H9 (cell line): Measurements from ENCODE around the gene GNB1L. TPM values are rescaled to one million over a fixed set of nuclear protein-coding genes. Genes with fewer than 3 reads are reported as not detected.

Experiments used
- DNase-seq: peaks from one replicate; pipeline ENCODE4 v3.0.0-alpha.2; 2017
- H2AFZ ChIP-seq: one replicate; pipeline ENCODE4 v1.6.1; 2013; ENCODE audit warnings: mild to moderate bottlenecking, low read length, control low read depth, moderate library complexity
- H2AK5ac ChIP-seq: 2 replicates; pipeline ENCODE4 v1.6.1; 2013; ENCODE audit warnings: low read length, control low read depth, mixed read lengths; ENCODE audit not compliant: insufficient read length
- H2BK120ac ChIP-seq: one replicate; pipeline ENCODE4 v1.6.1; 2013; ENCODE audit warnings: low read depth, mild to moderate bottlenecking, low read length, control low read depth, inconsistent platforms; ENCODE audit not compliant: poor library complexity, severe bottlenecking
- H2BK12ac ChIP-seq: 2 replicates; pipeline ENCODE4 v1.6.1; 2013; ENCODE audit warnings: low read length, control low read depth, mixed read lengths, low read depth; ENCODE audit not compliant: insufficient read length
- H2BK15ac ChIP-seq: 2 replicates; pipeline ENCODE4 v1.6.1; 2013; ENCODE audit warnings: low read depth, low read length, control low read depth
- H2BK20ac ChIP-seq: one replicate; pipeline ENCODE4 v1.6.1; 2013; ENCODE audit warnings: low read depth, mild to moderate bottlenecking, low read length, control low read depth, inconsistent platforms; ENCODE audit not compliant: poor library complexity, severe bottlenecking
- H2BK5ac ChIP-seq: 2 replicates; pipeline ENCODE4 v1.6.1; 2013; ENCODE audit warnings: low read length, control low read depth, mixed read lengths; ENCODE audit not compliant: insufficient read length
- H3K14ac ChIP-seq: 2 replicates; pipeline ENCODE4 v1.6.1; 2013; ENCODE audit warnings: low read length, control low read depth; ENCODE audit not compliant: insufficient read depth
- H3K18ac ChIP-seq: 2 replicates; pipeline ENCODE4 v1.6.1; 2013; ENCODE audit warnings: low read depth, mild to moderate bottlenecking, mixed read lengths, low read length, control low read depth; ENCODE audit not compliant: insufficient read length
- H3K23ac ChIP-seq: 2 replicates; pipeline ENCODE4 v1.6.1; 2013; ENCODE audit warnings: low read length, control low read depth, mixed read lengths, low read depth; ENCODE audit not compliant: insufficient read length
- H3K23me2 ChIP-seq: 2 replicates; pipeline ENCODE4 v1.6.1; 2013; ENCODE audit warnings: low read depth, mild to moderate bottlenecking, mixed read lengths, low read length, control low read depth; ENCODE audit not compliant: insufficient read length, poor library complexity, severe bottlenecking
- H3K27ac ChIP-seq: 2 replicates; pipeline ENCODE4 v1.5.1; 2013; ENCODE audit warnings: low read length, control low read depth, mixed read lengths, low read depth; ENCODE audit not compliant: insufficient read length
- H3K27me3 ChIP-seq: 2 replicates; pipeline ENCODE4 v1.6.1; 2013; ENCODE audit warnings: low read length, control low read depth, inconsistent platforms; ENCODE audit not compliant: insufficient read depth
- H3K4ac ChIP-seq: 2 replicates; pipeline ENCODE4 v1.6.1; 2013; ENCODE audit warnings: low read depth, mild to moderate bottlenecking, control low read depth, inconsistent platforms, low read length, moderate library complexity
- H3K4me1 ChIP-seq: 2 replicates; pipeline ENCODE4 v1.6.1; 2013; ENCODE audit warnings: low read length, control low read depth, inconsistent platforms; ENCODE audit not compliant: insufficient read depth
- H3K4me2 ChIP-seq: 2 replicates; pipeline ENCODE4 v1.6.1; 2013; ENCODE audit warnings: low read length, control low read depth, mixed read lengths; ENCODE audit not compliant: insufficient read length, insufficient read depth
- H3K56ac ChIP-seq: 2 replicates; pipeline ENCODE4 v1.6.1; 2013; ENCODE audit warnings: low read depth, mild to moderate bottlenecking, mixed read lengths, low read length, control low read depth; ENCODE audit not compliant: insufficient read length
- H3K79me1 ChIP-seq: 2 replicates; pipeline ENCODE4 v1.6.1; 2013; ENCODE audit warnings: low read depth, mild to moderate bottlenecking, moderate library complexity, low read length, control low read depth, inconsistent platforms; ENCODE audit not compliant: insufficient read depth, poor library complexity, severe bottlenecking
- H3K79me2 ChIP-seq: 2 replicates; pipeline ENCODE4 v1.6.1; 2013; ENCODE audit warnings: low read length, control low read depth, inconsistent platforms; ENCODE audit not compliant: insufficient read depth
- H3K9ac ChIP-seq: 2 replicates; pipeline ENCODE4 v1.6.1; 2013; ENCODE audit warnings: low read length, control low read depth, mixed read lengths; ENCODE audit not compliant: insufficient read length; ENCODE audit errors: extremely low read depth
- H3K9me3 ChIP-seq: one replicate; pipeline ENCODE4 v1.6.1; 2013; ENCODE audit warnings: low read depth, low read length, inconsistent platforms; ENCODE audit not compliant: control insufficient read depth
- H3T11ph ChIP-seq: one replicate; pipeline ENCODE4 v1.6.1; 2013; ENCODE audit warnings: mild to moderate bottlenecking, low read length, control low read depth, inconsistent platforms
- H4K20me1 ChIP-seq: one replicate; pipeline ENCODE4 v1.6.1; 2013; ENCODE audit not compliant: control insufficient read depth, insufficient read length, insufficient read depth
- H4K5ac ChIP-seq: 2 replicates; pipeline ENCODE4 v1.6.1; 2013; ENCODE audit warnings: low read depth, mild to moderate bottlenecking, mixed read lengths, low read length, control low read depth; ENCODE audit not compliant: insufficient read length
- H4K8ac ChIP-seq: replicated peaks from 2 replicates; pipeline ENCODE4 v1.6.1; 2013; ENCODE audit warnings: low read length, control low read depth, mixed read lengths, low read depth; ENCODE audit not compliant: insufficient read length
- H4K91ac ChIP-seq: 2 replicates; pipeline ENCODE4 v1.6.1; 2013; ENCODE audit warnings: low read depth, mild to moderate bottlenecking, moderate library complexity, mixed read lengths, low read length, control low read depth; ENCODE audit not compliant: insufficient read length
- H3K27ac Mint-ChIP-seq, 3 experiments: 2 replicates in 2 of 3; 3 replicates in 1 of 3; pipeline ENCODE4 v1.8.0; 2020 to 2021; ENCODE audit warnings: mixed read lengths in 3 of 3, mild to moderate bottlenecking in 1 of 3, moderate library complexity in 1 of 3
- H3K27me3 Mint-ChIP-seq: 2 replicates; pipeline ENCODE4 v1.8.0; 2021; ENCODE audit warnings: low read depth, mild to moderate bottlenecking, moderate library complexity, mixed read lengths
- H3K36me3 Mint-ChIP-seq, 3 experiments: 2 replicates in 2 of 3; 3 replicates in 1 of 3; pipeline ENCODE4 v1.8.0; 2020 to 2021; ENCODE audit warnings: low read depth in 3 of 3, mixed read lengths in 3 of 3; ENCODE audit not compliant: insufficient read depth in 1 of 3
- H3K4me1 Mint-ChIP-seq, 2 experiments: 2 replicates each; pipeline ENCODE4 v1.8.0; 2020; ENCODE audit warnings: mixed read lengths in 2 of 2
- H3K4me3 Mint-ChIP-seq, 2 experiments: 2 replicates in 1 of 2; 3 replicates in 1 of 2; pipeline ENCODE4 v1.8.0; 2020 to 2021; ENCODE audit warnings: mild to moderate bottlenecking in 2 of 2, mixed read lengths in 2 of 2, moderate library complexity in 1 of 2
- H3K9me3 Mint-ChIP-seq, 2 experiments: 2 replicates in 1 of 2; 3 replicates in 1 of 2; pipeline ENCODE4 v1.8.0; 2020; ENCODE audit warnings: mild to moderate bottlenecking in 2 of 2, mixed read lengths in 2 of 2, moderate library complexity in 1 of 2
- WGBS: extraction: QIAGEN DNeasy Blood & Tissue Kit; methylation state at CpG from one replicate; pipeline ENCODE4 v1.1.7; 2013; ENCODE audit warnings: missing lambda C conversion rate, low lambda C conversion rate, mixed read lengths; ENCODE audit not compliant: insufficient read length; ENCODE audit errors: extremely low coverage; 5-methylcytosine and 5-hydroxymethylcytosine counted together
- total RNA-seq: library from RNA; stranded (reverse); gene quantifications from 2 replicates; pipeline ENCODE4 v1.2.1, GENCODE V29; 2021
- TF ChIP-seq, protein P1 (sequence below): fragments of 200-600 bp; sonication (generic); conservative IDR thresholded peaks from 3 replicates; pipeline ENCODE4 v1.8.0; 2021; ENCODE audit warnings: antibody characterized with exemption, mild to moderate bottlenecking

The GNB1L gene
- total RNA-seq, 1 experiment from 2014 or later = 22.4 TPM

DNA sequence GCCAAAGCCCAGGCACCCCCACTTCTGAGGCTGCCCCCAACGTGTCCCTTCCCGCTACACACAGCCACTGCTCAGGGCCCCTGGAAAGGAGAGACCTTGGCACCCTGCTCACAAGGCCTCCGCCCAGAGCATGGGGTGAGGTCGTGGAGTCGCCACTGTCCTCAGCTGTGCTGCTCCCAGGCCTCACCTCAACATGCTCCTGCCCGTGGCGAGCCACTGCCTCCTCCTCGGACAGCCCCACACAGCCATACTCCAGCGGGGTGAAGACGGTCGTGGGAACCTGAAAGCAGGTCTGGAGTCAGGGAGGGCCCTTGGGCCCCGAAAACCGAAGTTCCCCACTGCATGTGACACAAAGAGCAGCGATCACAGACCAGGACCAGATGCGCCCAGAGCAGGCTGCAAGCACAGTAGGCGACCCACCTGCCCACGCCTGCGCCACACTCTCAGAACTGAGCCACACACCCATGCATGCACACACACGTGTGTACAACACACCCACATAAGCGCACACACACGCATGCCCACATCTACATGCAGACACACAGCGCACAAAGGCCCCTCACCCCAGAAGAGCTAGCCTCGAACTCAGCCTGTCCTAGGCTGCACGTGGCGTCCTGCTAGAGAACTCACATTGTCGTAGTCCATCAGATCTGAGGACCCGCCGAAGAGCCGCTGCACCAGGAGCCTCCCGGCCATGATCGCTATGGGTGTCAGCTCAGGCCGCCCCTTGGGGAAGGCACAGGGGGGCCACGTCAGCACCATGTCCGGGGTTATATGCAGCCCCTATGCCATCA, 25.5 kb upstream of the GNB1L start:
- Histone ChIP-seq H3K4ac (peak overlapping the region; percentile 76), H3K14ac (peak overlapping the region; percentile 93), H3K79me2 (no peaks in the 10 kb centered on the region; the same call in 1 of the 2 replicates), H2BK20ac (no peak overlapping the region), H3K27ac (no peak overlapping the region), H2BK120ac (peak overlapping the region; percentile 56), H3K4me1 (peaks cover 2% of the 10 kb centered on the region; the same call in 1 of the 2 replicates), H3K23me2 (no peaks in the 10 kb centered on the region), H4K91ac (peak overlapping the region; percentile 94), H4K8ac (peak overlapping the region; percentile 2), H3K23ac (no peak overlapping the region), H3T11ph (no peak overlapping the region), H2AK5ac (peak overlapping the region; percentile 72), H2BK5ac (no peak overlapping the region), H3K56ac (no peak overlapping the region), H4K5ac (peak overlapping the region; percentile 22), H4K20me1 (no peaks in the 10 kb centered on the region), H2BK15ac (no peak overlapping the region), H3K9me3 (no peaks in the 10 kb centered on the region), H3K4me2 (no peak overlapping the region), H2AFZ (no peak overlapping the region), H2BK12ac (peak overlapping the region; percentile 83), H3K9ac (peak overlapping the region; percentile 29), H3K79me1 (no peaks in the 10 kb centered on the region), H3K27me3 (no peaks in the 10 kb centered on the region), H3K18ac (peak overlapping the region; percentile 96)
- Mint-ChIP-seq H3K27ac (peak overlapping the region in 2 of 3 experiments; percentile 94 to 99; a peak in 4 of 7 replicates), H3K36me3 (no peaks in the 10 kb centered on the region), H3K27me3 (no peaks in the 10 kb centered on the region), H3K9me3 (no peaks in the 10 kb centered on the region), H3K4me3 (peak overlapping the region; percentile 47 to 58; a peak in 4 of 5 replicates), H3K4me1 (peaks cover 31% of the 10 kb centered on the region in 2 experiments)
- DNase-seq = peak; percentile 46
- no CpG with 5 or more reads among the region's 34 CpGs for WGBS
- TF ChIP-seq, protein P1, sequence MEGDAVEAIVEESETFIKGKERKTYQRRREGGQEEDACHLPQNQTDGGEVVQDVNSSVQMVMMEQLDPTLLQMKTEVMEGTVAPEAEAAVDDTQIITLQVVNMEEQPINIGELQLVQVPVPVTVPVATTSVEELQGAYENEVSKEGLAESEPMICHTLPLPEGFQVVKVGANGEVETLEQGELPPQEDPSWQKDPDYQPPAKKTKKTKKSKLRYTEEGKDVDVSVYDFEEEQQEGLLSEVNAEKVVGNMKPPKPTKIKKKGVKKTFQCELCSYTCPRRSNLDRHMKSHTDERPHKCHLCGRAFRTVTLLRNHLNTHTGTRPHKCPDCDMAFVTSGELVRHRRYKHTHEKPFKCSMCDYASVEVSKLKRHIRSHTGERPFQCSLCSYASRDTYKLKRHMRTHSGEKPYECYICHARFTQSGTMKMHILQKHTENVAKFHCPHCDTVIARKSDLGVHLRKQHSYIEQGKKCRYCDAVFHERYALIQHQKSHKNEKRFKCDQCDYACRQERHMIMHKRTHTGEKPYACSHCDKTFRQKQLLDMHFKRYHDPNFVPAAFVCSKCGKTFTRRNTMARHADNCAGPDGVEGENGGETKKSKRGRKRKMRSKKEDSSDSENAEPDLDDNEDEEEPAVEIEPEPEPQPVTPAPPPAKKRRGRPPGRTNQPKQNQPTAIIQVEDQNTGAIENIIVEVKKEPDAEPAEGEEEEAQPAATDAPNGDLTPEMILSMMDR = no peak
